ENCODE results near the gene RBM8A. TPM values are rescaled to one million over a fixed set of nuclear protein-coding genes. Genes with fewer than 3 reads are reported as not detected.

Gene RBM8A
- total and polyA plus RNA-seq, 9 of the 15 experiments (the other 6 are each of a cell fraction or from before 2014, with no cell fraction given) = 215 to 1,035 (median 291) TPM

DNA sequence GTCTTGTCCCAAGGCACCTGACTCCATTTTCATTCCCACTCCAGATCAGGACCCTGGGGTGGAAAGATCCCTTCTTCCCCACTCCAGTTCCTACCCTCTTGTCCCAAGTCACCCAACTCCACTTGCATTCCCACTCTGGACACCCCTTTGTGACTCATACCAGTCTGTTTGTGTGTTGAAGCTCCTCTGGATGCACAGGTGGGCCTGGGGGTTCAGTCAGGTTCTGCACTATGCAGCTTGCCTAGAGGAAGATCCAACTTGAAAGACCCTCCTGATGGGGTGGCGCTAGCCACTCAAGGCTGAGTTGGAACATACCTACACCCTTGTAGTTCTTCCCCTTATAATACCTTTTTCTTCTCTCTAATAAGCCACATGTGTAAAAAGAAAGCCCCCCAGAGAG, 31.8 kb downstream of the RBM8A start:
- in situ Hi-C loops (cut with MboI) = no loop called here
- no peak overlapping the region for H3K27ac ChIP-seq (ENCODE audit: extremely low read depth, low read depth, low read length)
- no peaks in the 10 kb centered on the region for H3K27me3 ChIP-seq (ENCODE audit: control insufficient read depth in 2 of 2, insufficient read depth in 2 of 2, low read length in 2 of 2)
- H3K79me2 ChIP-seq (ENCODE audit: control insufficient read depth, insufficient read depth, low read length) = no peaks in the 10 kb centered on the region
- no peaks in the 10 kb centered on the region for H3K36me3 ChIP-seq (ENCODE audit: control insufficient read depth, insufficient read depth, low read length)
- H4K20me1 ChIP-seq (replicated peaks; ENCODE audit: control insufficient read depth, insufficient read depth, low read length) = no peaks in the 10 kb centered on the region
- ChIA-PET POLR2A (interaction anchor here (0.6 to 0.7 kb wide), 2 partner anchors 11 to 19 kb away, joined by 3 read pairs; no protein-coding TSS in a partner anchor), CTCF (ENCODE audit: low intra/inter-chr PET ratio) (no interaction called here)
- H3K4me2 ChIP-seq (ENCODE audit: insufficient read depth, low read length) = no peak overlapping the region
- no peak for TF ChIP-seq NR4A1 (CRISPR knock-in tag; IDR thresholded peaks at IDR 0.05)
- TF ChIP-seq NR4A1 (tag; IDR thresholded peaks at IDR 0.05) = no peak
- no peak for TF ChIP-seq FOXA1 (IDR thresholded peaks at IDR 0.05; ENCODE audit: borderline replicate concordance)
- no peak for TF ChIP-seq ESRRB (CRISPR knock-in tag; IDR thresholded peaks at IDR 0.05; ENCODE audit: borderline replicate concordance)
- TF ChIP-seq PHF20 (IDR thresholded peaks at IDR 0.05; ENCODE audit: partially characterized antibody) = no peak
- TF ChIP-seq, protein P1, sequence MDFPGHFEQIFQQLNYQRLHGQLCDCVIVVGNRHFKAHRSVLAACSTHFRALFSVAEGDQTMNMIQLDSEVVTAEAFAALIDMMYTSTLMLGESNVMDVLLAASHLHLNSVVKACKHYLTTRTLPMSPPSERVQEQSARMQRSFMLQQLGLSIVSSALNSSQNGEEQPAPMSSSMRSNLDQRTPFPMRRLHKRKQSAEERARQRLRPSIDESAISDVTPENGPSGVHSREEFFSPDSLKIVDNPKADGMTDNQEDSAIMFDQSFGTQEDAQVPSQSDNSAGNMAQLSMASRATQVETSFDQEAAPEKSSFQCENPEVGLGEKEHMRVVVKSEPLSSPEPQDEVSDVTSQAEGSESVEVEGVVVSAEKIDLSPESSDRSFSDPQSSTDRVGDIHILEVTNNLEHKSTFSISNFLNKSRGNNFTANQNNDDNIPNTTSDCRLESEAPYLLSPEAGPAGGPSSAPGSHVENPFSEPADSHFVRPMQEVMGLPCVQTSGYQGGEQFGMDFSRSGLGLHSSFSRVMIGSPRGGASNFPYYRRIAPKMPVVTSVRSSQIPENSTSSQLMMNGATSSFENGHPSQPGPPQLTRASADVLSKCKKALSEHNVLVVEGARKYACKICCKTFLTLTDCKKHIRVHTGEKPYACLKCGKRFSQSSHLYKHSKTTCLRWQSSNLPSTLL (IDR thresholded peaks at IDR 0.05) = no peak
- TF ChIP-seq MCM7 (IDR thresholded peaks at IDR 0.05) = no peak
- no peak for TF ChIP-seq TAF9B (IDR thresholded peaks at IDR 0.05; ENCODE audit: partially characterized antibody)
- no peak for TF ChIP-seq FOXP1 (CRISPR knock-in tag; IDR thresholded peaks at IDR 0.05)
- no peak for TF ChIP-seq TSC22D4 (tag; IDR thresholded peaks at IDR 0.05)
- TF ChIP-seq ZNF41 (CRISPR knock-in tag; conservative IDR thresholded peaks at IDR 0.05) = no peak
- TF ChIP-seq, protein P2, sequence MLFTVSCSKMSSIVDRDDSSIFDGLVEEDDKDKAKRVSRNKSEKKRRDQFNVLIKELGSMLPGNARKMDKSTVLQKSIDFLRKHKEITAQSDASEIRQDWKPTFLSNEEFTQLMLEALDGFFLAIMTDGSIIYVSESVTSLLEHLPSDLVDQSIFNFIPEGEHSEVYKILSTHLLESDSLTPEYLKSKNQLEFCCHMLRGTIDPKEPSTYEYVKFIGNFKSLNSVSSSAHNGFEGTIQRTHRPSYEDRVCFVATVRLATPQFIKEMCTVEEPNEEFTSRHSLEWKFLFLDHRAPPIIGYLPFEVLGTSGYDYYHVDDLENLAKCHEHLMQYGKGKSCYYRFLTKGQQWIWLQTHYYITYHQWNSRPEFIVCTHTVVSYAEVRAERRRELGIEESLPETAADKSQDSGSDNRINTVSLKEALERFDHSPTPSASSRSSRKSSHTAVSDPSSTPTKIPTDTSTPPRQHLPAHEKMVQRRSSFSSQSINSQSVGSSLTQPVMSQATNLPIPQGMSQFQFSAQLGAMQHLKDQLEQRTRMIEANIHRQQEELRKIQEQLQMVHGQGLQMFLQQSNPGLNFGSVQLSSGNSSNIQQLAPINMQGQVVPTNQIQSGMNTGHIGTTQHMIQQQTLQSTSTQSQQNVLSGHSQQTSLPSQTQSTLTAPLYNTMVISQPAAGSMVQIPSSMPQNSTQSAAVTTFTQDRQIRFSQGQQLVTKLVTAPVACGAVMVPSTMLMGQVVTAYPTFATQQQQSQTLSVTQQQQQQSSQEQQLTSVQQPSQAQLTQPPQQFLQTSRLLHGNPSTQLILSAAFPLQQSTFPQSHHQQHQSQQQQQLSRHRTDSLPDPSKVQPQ (CRISPR knock-in tag; IDR thresholded peaks at IDR 0.05; ENCODE audit: borderline replicate concordance) = no peak
- TF ChIP-seq ASH1L (IDR thresholded peaks at IDR 0.05; ENCODE audit: borderline replicate concordance, low read depth, partially characterized antibody) = no peak
- TF ChIP-seq, protein P3, sequence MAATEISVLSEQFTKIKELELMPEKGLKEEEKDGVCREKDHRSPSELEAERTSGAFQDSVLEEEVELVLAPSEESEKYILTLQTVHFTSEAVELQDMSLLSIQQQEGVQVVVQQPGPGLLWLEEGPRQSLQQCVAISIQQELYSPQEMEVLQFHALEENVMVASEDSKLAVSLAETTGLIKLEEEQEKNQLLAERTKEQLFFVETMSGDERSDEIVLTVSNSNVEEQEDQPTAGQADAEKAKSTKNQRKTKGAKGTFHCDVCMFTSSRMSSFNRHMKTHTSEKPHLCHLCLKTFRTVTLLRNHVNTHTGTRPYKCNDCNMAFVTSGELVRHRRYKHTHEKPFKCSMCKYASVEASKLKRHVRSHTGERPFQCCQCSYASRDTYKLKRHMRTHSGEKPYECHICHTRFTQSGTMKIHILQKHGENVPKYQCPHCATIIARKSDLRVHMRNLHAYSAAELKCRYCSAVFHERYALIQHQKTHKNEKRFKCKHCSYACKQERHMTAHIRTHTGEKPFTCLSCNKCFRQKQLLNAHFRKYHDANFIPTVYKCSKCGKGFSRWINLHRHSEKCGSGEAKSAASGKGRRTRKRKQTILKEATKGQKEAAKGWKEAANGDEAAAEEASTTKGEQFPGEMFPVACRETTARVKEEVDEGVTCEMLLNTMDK (IDR thresholded peaks at IDR 0.05; ENCODE audit: borderline replicate concordance, insufficient read depth, low read depth, low read length, poor library complexity, severe bottlenecking) = no peak
- TF ChIP-seq POLR2H (tag; IDR thresholded peaks at IDR 0.05; ENCODE audit: low read depth) = no peak
- no peak for TF ChIP-seq ZNF165 (CRISPR knock-in tag; IDR thresholded peaks at IDR 0.05; ENCODE audit: borderline replicate concordance)
- no peak for TF ChIP-seq HDAC8 (tag; IDR thresholded peaks at IDR 0.05)
- no peak for TF ChIP-seq PHTF2 (CRISPR knock-in tag; IDR thresholded peaks at IDR 0.05)
- H3K9me3 ChIP-seq (replicated peaks; ENCODE audit: control insufficient read depth, insufficient read depth, low read depth, low read length) = no peaks in the 10 kb centered on the region
- intact Hi-C loops (cut with micrococcal nuclease) = no loop called here
- no peak overlapping the region for H2AFZ ChIP-seq (ENCODE audit: low read depth, low read length)
- BruUV-seq (replicated peaks) = no TSS peak
- no peak for ATAC-seq
- no peak overlapping the region for H3K4me3 ChIP-seq
- FAIRE-seq = no peak
- DNase-seq (ENCODE audit: extremely low read depth in 1 of 4, low spot score in 3 of 4) = no peak
- WGBS (ENCODE audit: insufficient coverage, low coverage, missing lambda C conversion rate) = 75% methylated on average over 1 of the region's 1 CpG
- no peaks in the 10 kb centered on the region for H3K9me1 ChIP-seq (ENCODE audit: control insufficient read depth, insufficient read depth, low read length)
- peaks cover 17 to 34% of the 10 kb centered on the region in 2 experiments for H3K4me1 ChIP-seq (replicated peaks in 1 of 2; ENCODE audit: control insufficient read depth in 2 of 2, insufficient read depth in 2 of 2, low read length in 2 of 2)
- H3K9ac ChIP-seq (ENCODE audit: insufficient read depth in 1 of 2, low read depth in 2 of 2, low read length in 2 of 2) = no peak overlapping the region; a peak in 1 of 4 replicates

Measured in K562 (cell line).